NOMO-1 (cell line): ENCODE data around the gene STPG3.
A peak's percentile ranks its signal among the peaks of the same experiment; 100 is the strongest.

Experiments used
- DNase-seq, 2 experiments: peaks; one replicate each; lab custom pipeline; 2025; ENCODE audit not compliant: unreplicated experiment in 2 of 2; lab: John Stamatoyannopoulos, UW

STPG3 gene

DNA sequence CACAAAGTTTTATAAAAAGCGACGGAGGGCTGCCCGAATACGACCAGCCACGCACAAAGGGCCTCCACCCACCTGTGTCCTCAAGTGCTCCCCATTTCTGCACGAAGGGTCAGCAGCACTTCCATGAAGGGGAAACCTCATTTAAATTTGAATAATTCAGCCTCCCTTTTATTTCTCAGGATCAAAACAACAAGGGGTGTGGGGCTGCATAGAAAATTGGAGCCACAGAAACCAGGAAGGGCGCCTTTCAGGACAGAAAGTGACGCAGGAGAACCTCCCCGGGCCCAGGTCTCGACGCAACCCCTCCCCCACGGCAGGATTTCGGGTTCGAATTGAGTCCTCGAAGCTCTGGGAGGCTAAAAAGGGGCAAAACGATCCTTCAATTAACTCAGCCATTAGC, 48.9 kb downstream of the STPG3 start:
- DNase-seq: no peak

- DNase-seq: no peak
Measured at GRCh38 chr9:137300567-137301080, 49.5 kb downstream of the STPG3 start.

DNA sequence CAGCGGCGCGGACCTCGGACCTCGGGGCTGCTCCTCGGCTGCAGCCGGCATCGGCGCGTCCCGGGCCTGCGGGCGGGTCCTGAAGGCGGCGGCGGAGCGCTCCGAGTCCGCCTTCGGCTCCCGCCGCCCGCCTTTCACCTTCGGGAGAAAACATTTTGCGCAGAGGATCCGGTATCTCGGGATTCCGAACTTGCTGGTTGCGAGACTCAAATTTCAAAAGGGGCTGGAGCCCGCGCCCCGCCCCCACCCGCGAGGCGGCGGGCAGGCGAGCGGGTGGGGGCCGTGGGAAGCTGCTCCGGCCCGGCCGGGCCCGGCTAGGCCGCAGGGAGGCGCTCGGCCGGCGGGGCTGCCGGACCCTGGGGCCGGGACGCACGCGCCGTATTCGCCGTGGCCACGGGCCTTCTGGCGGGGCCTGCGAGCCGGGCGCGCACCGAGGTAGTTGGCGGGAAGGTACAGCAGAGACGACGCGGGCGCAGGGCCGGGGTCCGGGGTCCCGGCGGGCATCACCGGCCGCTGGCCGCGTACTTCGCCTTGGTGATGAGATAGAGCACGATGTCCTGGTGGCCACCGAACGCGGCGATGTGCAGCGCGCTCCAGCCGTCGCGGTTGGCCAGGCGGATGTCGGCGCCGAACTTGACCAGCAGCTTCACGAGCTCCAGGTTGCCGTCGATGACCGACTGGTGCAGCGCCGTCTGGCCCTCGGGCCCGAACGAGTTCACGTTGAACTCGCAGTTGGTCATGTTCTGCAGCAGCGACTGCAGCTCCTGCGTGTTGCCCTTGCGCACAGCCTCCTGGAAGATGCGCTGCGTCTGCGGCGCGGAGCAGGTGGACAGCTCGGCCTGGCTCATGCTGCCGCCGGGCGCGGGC, 50.2 kb downstream of the STPG3 start:
- peak; percentile 54 to 62 for DNase-seq

- peak; percentile 87 to 93 for DNase-seq
Measured at GRCh38 chr9:137302118-137302448, 51.0 kb downstream of the STPG3 start, which contains the start of gene NRARP. Gene NRARP (minus strand): TSS chr9:137302271. CDS start chr9:137301928, 343 bp downstream.

DNA sequence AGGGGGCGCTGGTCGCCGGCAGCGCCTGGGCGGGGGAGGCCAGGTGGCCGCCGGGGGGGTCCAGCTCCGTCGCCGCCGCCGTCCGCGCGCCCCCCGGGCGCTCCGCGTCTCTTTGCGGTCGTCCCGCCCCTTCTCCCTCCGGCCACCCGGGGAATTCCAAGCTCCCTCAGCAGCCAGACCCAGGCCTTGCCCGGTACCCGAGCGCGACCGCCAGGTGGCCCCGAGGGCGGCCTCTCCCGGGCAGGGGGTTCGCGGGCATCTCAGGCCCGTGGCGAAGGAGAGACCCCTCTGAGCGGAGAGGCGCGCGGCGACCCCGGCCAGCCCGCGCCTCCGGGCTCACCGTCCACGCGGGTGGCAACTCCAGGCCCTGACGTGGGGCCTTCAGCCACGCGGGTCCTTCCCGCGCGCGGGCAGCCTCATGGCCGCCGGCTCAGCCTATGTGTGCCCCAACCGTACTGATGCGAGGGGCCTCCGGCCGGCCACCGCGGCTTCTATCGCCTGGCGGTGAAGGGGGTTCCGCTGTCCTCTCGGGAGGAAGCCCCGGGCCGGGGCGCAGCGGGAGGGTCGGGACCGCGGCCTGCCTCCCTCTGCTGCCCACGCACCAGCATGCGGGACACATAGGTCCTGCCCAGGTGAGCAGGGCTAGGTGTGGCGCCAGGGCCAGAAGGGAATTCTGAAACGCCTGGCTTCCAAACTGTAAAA, 51.5 kb downstream of the STPG3 start:
- DNase-seq: peak; percentile 73 to 75
